Measurements from ENCODE around the gene AIG1. TPM values are rescaled to one million over a fixed set of nuclear protein-coding genes. Genes with fewer than 3 reads are reported as not detected.

Gene AIG1
- total and polyA plus RNA-seq, 4 donors: 32.4 to 72.3 (median 49.3) TPM

GRCh38 chr6:143218233-143218632 is 157.5 kb downstream of the AIG1 start:
- H3K4me1 ChIP-seq (ENCODE audit: control insufficient read depth in 1 of 2, insufficient read depth in 2 of 2, low read length in 2 of 2): peaks cover 0 to 3% of the 10 kb centered on the region in 2 donors
- DNase-seq (no peak), ATAC-seq (ENCODE audit: low FRiP score) (no peak)
- H3K4me3 ChIP-seq (ENCODE audit: low read length in 2 of 2): no peak overlapping the region
- no peaks in the 10 kb centered on the region for H3K36me3 ChIP-seq (ENCODE audit: control insufficient read depth in 1 of 2, insufficient read depth in 2 of 2, low read length in 1 of 2)
- no peak overlapping the region for H3K27ac ChIP-seq (ENCODE audit: low read depth in 1 of 2, low read length in 2 of 2)
- no peaks in the 10 kb centered on the region for H3K27me3 ChIP-seq (ENCODE audit: control insufficient read depth in 1 of 2, insufficient read depth in 2 of 2, low read length in 1 of 2)
- H3K9me3 ChIP-seq (ENCODE audit: control insufficient read depth, low read length): no peaks in the 10 kb centered on the region
- intact Hi-C loops (cut with DNase I): no loop called here
- 93 to 95% methylated on average over 5 of the region's 5 CpGs for WGBS, 2 donors

GRCh38 chr6:143221698-143222097 is 161.0 kb downstream of the AIG1 start:
- H3K27ac ChIP-seq (ENCODE audit: low read depth in 1 of 2, low read length in 2 of 2): no peak overlapping the region
- WGBS, 2 donors: 13 to 15% methylated on average over 5 of the region's 5 CpGs
- no peaks in the 10 kb centered on the region for H3K27me3 ChIP-seq (ENCODE audit: control insufficient read depth in 1 of 2, insufficient read depth in 2 of 2, low read length in 1 of 2)
- peaks cover 0 to 3% of the 10 kb centered on the region in 2 donors for H3K4me1 ChIP-seq (ENCODE audit: control insufficient read depth in 1 of 2, insufficient read depth in 2 of 2, low read length in 2 of 2)
- DNase-seq: no peak
- H3K36me3 ChIP-seq (ENCODE audit: control insufficient read depth in 1 of 2, insufficient read depth in 2 of 2, low read length in 1 of 2): no peaks in the 10 kb centered on the region
- H3K4me3 ChIP-seq (ENCODE audit: low read length in 2 of 2): no peak overlapping the region
- intact Hi-C loops (cut with DNase I): no loop called here
- no peaks in the 10 kb centered on the region for H3K9me3 ChIP-seq (ENCODE audit: control insufficient read depth, low read length)
- ATAC-seq (ENCODE audit: low FRiP score): no peak

GRCh38 chr6:143222310-143222709 is 161.6 kb downstream of the AIG1 start:
- Histone ChIP-seq H3K27ac (ENCODE audit: low read depth in 1 of 2, low read length in 2 of 2) (no peak overlapping the region), H3K4me3 (ENCODE audit: low read length in 2 of 2) (no peak overlapping the region), H3K4me1 (ENCODE audit: control insufficient read depth in 1 of 2, insufficient read depth in 2 of 2, low read length in 2 of 2) (peaks cover 0 to 3% of the 10 kb centered on the region in 2 donors), H3K9me3 (ENCODE audit: control insufficient read depth, low read length) (no peaks in the 10 kb centered on the region), H3K36me3 (ENCODE audit: control insufficient read depth in 1 of 2, insufficient read depth in 2 of 2, low read length in 1 of 2) (no peaks in the 10 kb centered on the region), H3K27me3 (ENCODE audit: control insufficient read depth in 1 of 2, insufficient read depth in 2 of 2, low read length in 1 of 2) (no peaks in the 10 kb centered on the region)
- ATAC-seq (ENCODE audit: low FRiP score) (no peak), DNase-seq (no peak)
- intact Hi-C loops (cut with DNase I): no loop called here
- WGBS, 2 donors: 82 to 83% methylated on average over 5 of the region's 5 CpGs

- H3K27me3 ChIP-seq (ENCODE audit: control insufficient read depth in 1 of 2, insufficient read depth in 2 of 2, low read length in 1 of 2): no peaks in the 10 kb centered on the region
- ATAC-seq (ENCODE audit: low FRiP score) (peak; percentile 44), DNase-seq (no peak)
- WGBS, 2 donors: 33 to 42% methylated on average over 2 of the region's 2 CpGs
- no peak overlapping the region for H3K4me3 ChIP-seq (ENCODE audit: low read length in 2 of 2)
- H3K27ac ChIP-seq (ENCODE audit: low read depth in 1 of 2, low read length in 2 of 2): no peak overlapping the region
- H3K36me3 ChIP-seq (ENCODE audit: control insufficient read depth in 1 of 2, insufficient read depth in 2 of 2, low read length in 1 of 2): no peaks in the 10 kb centered on the region
- intact Hi-C loops (cut with DNase I): no loop called here
- no peaks in the 10 kb centered on the region for H3K9me3 ChIP-seq (ENCODE audit: control insufficient read depth, low read length)
- H3K4me1 ChIP-seq (ENCODE audit: control insufficient read depth in 1 of 2, insufficient read depth in 2 of 2, low read length in 2 of 2): peaks cover 0 to 3% of the 10 kb centered on the region in 2 donors
These were observed 162.1 kb downstream of the AIG1 start for GRCh38 chr6:143222801-143223231.

GRCh38 chr6:143223895-143224294 is 163.2 kb downstream of the AIG1 start:
- H3K9me3 ChIP-seq (ENCODE audit: control insufficient read depth, low read length): no peaks in the 10 kb centered on the region
- no peak overlapping the region for H3K27ac ChIP-seq (ENCODE audit: low read depth in 1 of 2, low read length in 2 of 2)
- 63 to 81% methylated on average over 8 of the region's 8 CpGs for WGBS, 2 donors
- no peak overlapping the region for H3K4me3 ChIP-seq (ENCODE audit: low read length in 2 of 2)
- DNase-seq (no peak), ATAC-seq (ENCODE audit: low FRiP score) (peak; percentile 8)
- peaks cover 0 to 3% of the 10 kb centered on the region in 2 donors for H3K4me1 ChIP-seq (ENCODE audit: control insufficient read depth in 1 of 2, insufficient read depth in 2 of 2, low read length in 2 of 2)
- H3K36me3 ChIP-seq (ENCODE audit: control insufficient read depth in 1 of 2, insufficient read depth in 2 of 2, low read length in 1 of 2): no peaks in the 10 kb centered on the region
- no peaks in the 10 kb centered on the region for H3K27me3 ChIP-seq (ENCODE audit: control insufficient read depth in 1 of 2, insufficient read depth in 2 of 2, low read length in 1 of 2)
- intact Hi-C loops (cut with DNase I): no loop called here

- no peak overlapping the region for H3K27ac ChIP-seq (ENCODE audit: low read depth in 1 of 2, low read length in 2 of 2)
- DNase-seq: no peak
These were observed 163.8 kb downstream of the AIG1 start for GRCh38 chr6:143224516-143224915.

GRCh38 chr6:143225929-143226328 is 165.2 kb downstream of the AIG1 start:
- Histone ChIP-seq H3K9me3 (ENCODE audit: control insufficient read depth, low read length) (no peaks in the 10 kb centered on the region), H3K36me3 (ENCODE audit: control insufficient read depth in 1 of 2, insufficient read depth in 2 of 2, low read length in 1 of 2) (no peaks in the 10 kb centered on the region), H3K27me3 (ENCODE audit: control insufficient read depth in 1 of 2, insufficient read depth in 2 of 2, low read length in 1 of 2) (no peaks in the 10 kb centered on the region), H3K27ac (ENCODE audit: low read depth in 1 of 2, low read length in 2 of 2) (no peak overlapping the region), H3K4me3 (ENCODE audit: low read length in 2 of 2) (no peak overlapping the region), H3K4me1 (ENCODE audit: control insufficient read depth in 1 of 2, insufficient read depth in 2 of 2, low read length in 2 of 2) (peaks cover 0 to 3% of the 10 kb centered on the region in 2 donors)
- intact Hi-C loops (cut with DNase I): no loop called here
- DNase-seq (no peak), ATAC-seq (ENCODE audit: low FRiP score) (no peak)
- 96 to 98% methylated on average over 2 of the region's 2 CpGs for WGBS, 2 donors

More at GRCh38 chr6:143224516-143224915, 163.8 kb downstream of the AIG1 start:
- Histone ChIP-seq H3K27me3 (ENCODE audit: control insufficient read depth in 1 of 2, insufficient read depth in 2 of 2, low read length in 1 of 2) (no peaks in the 10 kb centered on the region), H3K4me3 (ENCODE audit: low read length in 2 of 2) (no peak overlapping the region), H3K9me3 (ENCODE audit: control insufficient read depth, low read length) (no peaks in the 10 kb centered on the region), H3K36me3 (ENCODE audit: control insufficient read depth in 1 of 2, insufficient read depth in 2 of 2, low read length in 1 of 2) (no peaks in the 10 kb centered on the region), H3K4me1 (ENCODE audit: control insufficient read depth in 1 of 2, insufficient read depth in 2 of 2, low read length in 2 of 2) (peaks cover 0 to 3% of the 10 kb centered on the region in 2 donors)
- intact Hi-C loops (cut with DNase I): no loop called here
- ATAC-seq (ENCODE audit: low FRiP score): no peak
- WGBS, 2 donors: 90 to 91% methylated on average over 3 of the region's 3 CpGs

- Histone ChIP-seq H3K36me3 (ENCODE audit: control insufficient read depth in 1 of 2, insufficient read depth in 2 of 2, low read length in 1 of 2) (no peaks in the 10 kb centered on the region), H3K4me1 (ENCODE audit: control insufficient read depth in 1 of 2, insufficient read depth in 2 of 2, low read length in 2 of 2) (no peaks in the 10 kb centered on the region), H3K9me3 (ENCODE audit: control insufficient read depth, low read length) (no peaks in the 10 kb centered on the region), H3K27ac (ENCODE audit: low read depth in 1 of 2, low read length in 2 of 2) (no peak overlapping the region), H3K4me3 (ENCODE audit: low read length in 2 of 2) (no peak overlapping the region), H3K27me3 (ENCODE audit: control insufficient read depth in 1 of 2, insufficient read depth in 2 of 2, low read length in 1 of 2) (no peaks in the 10 kb centered on the region)
- intact Hi-C loops (cut with DNase I): no loop called here
- 96 to 97% methylated on average over 3 of the region's 3 CpGs for WGBS, 2 donors
- no peak for ATAC-seq (ENCODE audit: low FRiP score)
- DNase-seq: no peak
These were observed 167.0 kb downstream of the AIG1 start for GRCh38 chr6:143227675-143228074.

GRCh38 chr6:143229400-143229799 is 168.7 kb downstream of the AIG1 start:
- Histone ChIP-seq H3K9me3 (ENCODE audit: control insufficient read depth, low read length) (no peaks in the 10 kb centered on the region), H3K36me3 (ENCODE audit: control insufficient read depth in 1 of 2, insufficient read depth in 2 of 2, low read length in 1 of 2) (no peaks in the 10 kb centered on the region), H3K4me3 (ENCODE audit: low read length in 2 of 2) (no peak overlapping the region), H3K4me1 (ENCODE audit: control insufficient read depth in 1 of 2, insufficient read depth in 2 of 2, low read length in 2 of 2) (no peaks in the 10 kb centered on the region), H3K27ac (ENCODE audit: low read depth in 1 of 2, low read length in 2 of 2) (no peak overlapping the region), H3K27me3 (ENCODE audit: control insufficient read depth in 1 of 2, insufficient read depth in 2 of 2, low read length in 1 of 2) (no peaks in the 10 kb centered on the region)
- 93 to 95% methylated on average over 1 of the region's 1 CpG for WGBS, 2 donors
- ATAC-seq (ENCODE audit: low FRiP score): no peak
- intact Hi-C loops (cut with DNase I): no loop called here
- DNase-seq: no peak
